SK-N-SH (cell line): ENCODE data around the gene GDF9. TPM values are rescaled to one million over a fixed set of nuclear protein-coding genes. Genes with fewer than 3 reads are reported as not detected.

ENCODE experiments used
- CTCF ChIA-PET: fragments of 300-600, 350-600 bp; formaldehyde crosslinking; extraction: SDS; loops from one replicate; lab custom pipeline; 2021; lab: Yijun Ruan, JAX
- POLR2A ChIA-PET: fragments of 350-600 bp; sonication (Branson Sonifier 250); formaldehyde crosslinking; extraction: SDS; loops from one replicate; lab custom pipeline; 2020; ENCODE audit warnings: antibody characterized with exemption, inconsistent platforms; lab: Yijun Ruan, JAX
- DNase-seq: peaks from one replicate; pipeline ENCODE4 v3.0.0; 2012
- H2AFZ ChIP-seq: fragments of 200-600 bp; sonication (generic); 2 replicates; pipeline ENCODE4 v1.8.1; 2016; ENCODE audit warnings: antibody characterized with exemption, mild to moderate bottlenecking, low read depth
- H3F3A ChIP-seq: fragments of 200-600 bp; sonication (generic); replicated peaks from 2 replicates; pipeline ENCODE3; 2016; ENCODE audit warnings: antibody characterized with exemption, mild to moderate bottlenecking; ENCODE audit not compliant: insufficient read depth
- H3K27ac ChIP-seq, 2 experiments: fragments of 200-500 bp in 1 of 2; fragments of 200-600 bp in 1 of 2; sonication (Bioruptor generic) in 1 of 2; sonication (generic), shearing (Covaris generic) in 1 of 2; 2 replicates each; pipeline versions ENCODE4 v1.5.1 to v1.6.1; 2014 to 2016; ENCODE audit warnings: low read depth in 2 of 2, inconsistent platforms in 1 of 2, low read length in 1 of 2, mild to moderate bottlenecking in 1 of 2, mixed read lengths in 1 of 2
- H3K27me3 ChIP-seq: fragments of 200-600 bp; sonication (generic), shearing (Covaris generic); 2 replicates; pipeline ENCODE4 v1.6.1; 2016; ENCODE audit warnings: mixed run types; ENCODE audit not compliant: insufficient read depth
- H3K36me3 ChIP-seq, 2 experiments: fragments of 200-500 bp in 1 of 2; fragments of 200-600 bp in 1 of 2; sonication (Bioruptor generic) in 1 of 2; sonication (generic) in 1 of 2; replicated peaks in 1 of 2; 2 replicates each; pipeline versions ENCODE3 to v1.5.1; 2014 to 2016; ENCODE audit warnings: low read length in 1 of 2, mild to moderate bottlenecking in 1 of 2; ENCODE audit not compliant: insufficient read depth in 2 of 2, control insufficient read depth in 1 of 2
- H3K4me1 ChIP-seq, 2 experiments: fragments of 200-500 bp in 1 of 2; fragments of 200-600 bp in 1 of 2; sonication (Bioruptor generic) in 1 of 2; sonication (generic), shearing (Covaris generic) in 1 of 2; 2 replicates each; pipeline versions ENCODE4 v1.5.1 to v1.6.1; 2014 to 2016; ENCODE audit warnings: low read depth in 1 of 2, low read length in 1 of 2, mixed run types in 1 of 2; ENCODE audit not compliant: insufficient read depth in 2 of 2, control insufficient read depth in 1 of 2
- H3K4me2 ChIP-seq: fragments of 200-600 bp; sonication (generic), shearing (Covaris generic); 2 replicates; pipeline ENCODE4 v1.6.1; 2017; ENCODE audit warnings: mixed run types
- H3K4me3 ChIP-seq, 2 experiments: fragments of 200-500 bp in 1 of 2; fragments of 200-600 bp in 1 of 2; sonication (Bioruptor generic) in 1 of 2; sonication (generic), shearing (Covaris generic) in 1 of 2; 2 replicates each; pipeline versions ENCODE4 v1.5.1 to v1.8.1; 2014 to 2016; ENCODE audit warnings: low read depth in 2 of 2, inconsistent platforms in 1 of 2, low read length in 1 of 2, mild to moderate bottlenecking in 1 of 2, mixed read lengths in 1 of 2, moderate library complexity in 1 of 2
- H3K79me2 ChIP-seq: fragments of 200-600 bp; sonication (generic); 2 replicates; pipeline ENCODE4 v1.8.1; 2017; ENCODE audit warnings: mild to moderate bottlenecking; ENCODE audit not compliant: insufficient read depth
- H3K9ac ChIP-seq: fragments of 200-600 bp; sonication (generic); 2 replicates; pipeline ENCODE4 v1.6.1; 2017; ENCODE audit warnings: mixed run types
- H3K9me2 ChIP-seq: fragments of 200-600 bp; sonication (generic); 2 replicates; pipeline ENCODE4 v1.6.1; 2017; ENCODE audit warnings: mixed run types
- H3K9me3 ChIP-seq: fragments of 200-600 bp; sonication (generic); 2 replicates; pipeline ENCODE4 v1.6.1; 2017; ENCODE audit warnings: mixed run types, mild to moderate bottlenecking, moderate library complexity
- H4K20me1 ChIP-seq: fragments of 200-600 bp; sonication (generic); 2 replicates; pipeline ENCODE4 v1.6.1; 2017; ENCODE audit warnings: mild to moderate bottlenecking, mixed run types; ENCODE audit not compliant: insufficient read depth
- ELF1 ChIP-seq: IDR thresholded peaks from 2 replicates; pipeline ENCODE4 v1.4.0; 2012
- FOXJ3 ChIP-seq: sonication (generic); formaldehyde crosslinking; IDR thresholded peaks from 2 replicates; pipeline ENCODE4 v1.5.1; 2020; ENCODE audit warnings: mild to moderate bottlenecking, missing genetic modification reagents
- JUND ChIP-seq: IDR thresholded peaks from 2 replicates; pipeline ENCODE4 v1.4.0; 2012
- MEF2A ChIP-seq: IDR thresholded peaks from 2 replicates; pipeline ENCODE4 v1.4.0; 2012; ENCODE audit warnings: low read depth, borderline replicate concordance
- MXI1 ChIP-seq: IDR thresholded peaks from 2 replicates; pipeline ENCODE4 v1.6.1; 2012; ENCODE audit warnings: mild to moderate bottlenecking, low read depth, low read length, improper control_type of control experiment
- NFIC ChIP-seq: IDR thresholded peaks from 2 replicates; pipeline ENCODE4 v1.4.0; 2012; ENCODE audit warnings: borderline replicate concordance
- RCOR1 ChIP-seq: fragments of 150-350 bp; IDR thresholded peaks from 2 replicates; pipeline ENCODE4 v1.6.1; 2017; ENCODE audit warnings: antibody characterized with exemption, low read length
- RFX5 ChIP-seq: IDR thresholded peaks from 2 replicates; pipeline ENCODE4 v1.6.1; 2012; ENCODE audit warnings: mild to moderate bottlenecking, improper control_type of control experiment, low read length
- RXRA ChIP-seq: IDR thresholded peaks from 2 replicates; pipeline ENCODE4 v1.4.0; 2012; ENCODE audit warnings: low read depth, mild to moderate bottlenecking, borderline replicate concordance
- TCF12 ChIP-seq: IDR thresholded peaks from 2 replicates; pipeline ENCODE4 v1.4.0; 2012
- TEAD4 ChIP-seq: IDR thresholded peaks from 2 replicates; pipeline ENCODE4 v1.4.0; 2012; ENCODE audit warnings: mild to moderate bottlenecking, borderline replicate concordance; ENCODE audit not compliant: insufficient read depth
- YY1 ChIP-seq: IDR thresholded peaks from 2 replicates; pipeline ENCODE4 v1.4.0; 2012; ENCODE audit warnings: low read depth, mild to moderate bottlenecking
- WGBS: methylation state at CpG from one replicate; pipeline ENCODE4 v1.1.6; 2017; ENCODE audit warnings: low lambda C conversion rate; 5-methylcytosine and 5-hydroxymethylcytosine counted together
- polyA plus RNA-seq, 3 experiments: library from polyadenylated mRNA; depleted of rRNA; stranded (reverse); fragments of >200 nt; gene quantifications; 2 replicates each; pipeline ENCODE4 v1.2.3, GENCODE V29; 2012
- TF ChIP-seq, protein P1 (sequence below): fragments of 150-350 bp; IDR thresholded peaks from 2 replicates; pipeline ENCODE4 v1.6.1; 2017; ENCODE audit warnings: antibody characterized with exemption, low read length, low read depth, borderline replicate concordance
- TF ChIP-seq, protein P2 (sequence below): IDR thresholded peaks from 2 replicates; pipeline ENCODE4 v1.4.0; 2012; ENCODE audit warnings: low read depth, borderline replicate concordance
- TF ChIP-seq, protein P3 (sequence below): IDR thresholded peaks from 2 replicates; pipeline ENCODE4 v1.4.0; 2012; ENCODE audit warnings: low read depth
- TF ChIP-seq, protein P4 (sequence below): fragments of 200-600 bp; sonication (generic); IDR thresholded peaks from 2 replicates; pipeline ENCODE4 v1.6.1; 2017; ENCODE audit warnings: antibody characterized with exemption, mild to moderate bottlenecking, moderate library complexity
- TF ChIP-seq, protein P5 (sequence below): IDR thresholded peaks from 2 replicates; pipeline ENCODE4; 2012

Gene GDF9
- polyA plus RNA-seq, 1 of the 3 experiments (the other 2 are of a cell fraction) = 0.82 TPM

DNA sequence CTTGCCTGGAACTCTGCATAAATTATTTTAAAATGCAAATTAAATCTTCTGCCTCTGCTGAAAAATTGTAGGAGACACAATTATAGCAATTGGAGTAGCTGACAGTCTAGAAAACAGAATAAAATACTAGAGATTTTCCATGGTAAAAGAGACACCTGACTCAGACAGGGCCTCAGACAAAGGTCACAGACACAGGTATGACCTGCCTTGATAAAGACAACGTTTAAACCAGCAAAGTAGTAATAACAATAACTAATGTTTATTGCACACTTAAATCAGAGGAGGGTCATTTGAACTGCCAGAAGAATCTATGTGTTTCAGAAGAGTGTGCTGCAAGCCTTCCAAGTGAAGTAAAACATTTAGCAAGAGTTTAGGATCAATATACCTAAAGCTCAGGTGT lies 49.3 kb downstream of the GDF9 start:
- no peak overlapping the region for H3K27ac ChIP-seq
- H3K36me3 ChIP-seq = no peaks in the 10 kb centered on the region
- peaks cover 20% of the 10 kb centered on the region for H3F3A ChIP-seq
- H3K4me2 ChIP-seq = no peak overlapping the region
- no peaks in the 10 kb centered on the region for H4K20me1 ChIP-seq
- ChIA-PET POLR2A (no interaction called here), CTCF (interaction anchor here (1.0 to 5.7 kb wide), 6 partner anchors 15 to 291 kb away, joined by 3 to 105 read pairs (median 7); partner anchors contain the start of genes CCNI2 and SHROOM1)
- no peak overlapping the region for H2AFZ ChIP-seq
- peaks cover 0 to 6% of the 10 kb centered on the region in 2 experiments; a peak in 2 of 4 replicates for H3K4me1 ChIP-seq
- H3K4me3 ChIP-seq = no peak overlapping the region
- no peaks in the 10 kb centered on the region for H3K9me2 ChIP-seq
- no peaks in the 10 kb centered on the region for H3K79me2 ChIP-seq
- no peaks in the 10 kb centered on the region for H3K27me3 ChIP-seq
- no peak overlapping the region for H3K9ac ChIP-seq
- DNase-seq = no peak
- no peaks in the 10 kb centered on the region for H3K9me3 ChIP-seq
- WGBS = 36% methylated on average over 1 of the region's 1 CpG
- TF ChIP-seq MXI1 = no peak
- TF ChIP-seq RCOR1 = no peak
- no peak for TF ChIP-seq FOXJ3
- TF ChIP-seq, protein P1, sequence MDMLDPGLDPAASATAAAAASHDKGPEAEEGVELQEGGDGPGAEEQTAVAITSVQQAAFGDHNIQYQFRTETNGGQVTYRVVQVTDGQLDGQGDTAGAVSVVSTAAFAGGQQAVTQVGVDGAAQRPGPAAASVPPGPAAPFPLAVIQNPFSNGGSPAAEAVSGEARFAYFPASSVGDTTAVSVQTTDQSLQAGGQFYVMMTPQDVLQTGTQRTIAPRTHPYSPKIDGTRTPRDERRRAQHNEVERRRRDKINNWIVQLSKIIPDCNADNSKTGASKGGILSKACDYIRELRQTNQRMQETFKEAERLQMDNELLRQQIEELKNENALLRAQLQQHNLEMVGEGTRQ = no peak
- no peak for TF ChIP-seq MEF2A
- no peak for TF ChIP-seq YY1
- no peak for TF ChIP-seq NFIC
- TF ChIP-seq, protein P2, sequence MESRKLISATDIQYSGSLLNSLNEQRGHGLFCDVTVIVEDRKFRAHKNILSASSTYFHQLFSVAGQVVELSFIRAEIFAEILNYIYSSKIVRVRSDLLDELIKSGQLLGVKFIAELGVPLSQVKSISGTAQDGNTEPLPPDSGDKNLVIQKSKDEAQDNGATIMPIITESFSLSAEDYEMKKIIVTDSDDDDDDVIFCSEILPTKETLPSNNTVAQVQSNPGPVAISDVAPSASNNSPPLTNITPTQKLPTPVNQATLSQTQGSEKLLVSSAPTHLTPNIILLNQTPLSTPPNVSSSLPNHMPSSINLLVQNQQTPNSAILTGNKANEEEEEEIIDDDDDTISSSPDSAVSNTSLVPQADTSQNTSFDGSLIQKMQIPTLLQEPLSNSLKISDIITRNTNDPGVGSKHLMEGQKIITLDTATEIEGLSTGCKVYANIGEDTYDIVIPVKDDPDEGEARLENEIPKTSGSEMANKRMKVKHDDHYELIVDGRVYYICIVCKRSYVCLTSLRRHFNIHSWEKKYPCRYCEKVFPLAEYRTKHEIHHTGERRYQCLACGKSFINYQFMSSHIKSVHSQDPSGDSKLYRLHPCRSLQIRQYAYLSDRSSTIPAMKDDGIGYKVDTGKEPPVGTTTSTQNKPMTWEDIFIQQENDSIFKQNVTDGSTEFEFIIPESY = no peak
- no peak for TF ChIP-seq RFX5
- TF ChIP-seq TEAD4 = no peak
- TF ChIP-seq TCF12 = no peak
- TF ChIP-seq, protein P3, sequence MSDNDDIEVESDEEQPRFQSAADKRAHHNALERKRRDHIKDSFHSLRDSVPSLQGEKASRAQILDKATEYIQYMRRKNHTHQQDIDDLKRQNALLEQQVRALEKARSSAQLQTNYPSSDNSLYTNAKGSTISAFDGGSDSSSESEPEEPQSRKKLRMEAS = no peak
- TF ChIP-seq, protein P4, sequence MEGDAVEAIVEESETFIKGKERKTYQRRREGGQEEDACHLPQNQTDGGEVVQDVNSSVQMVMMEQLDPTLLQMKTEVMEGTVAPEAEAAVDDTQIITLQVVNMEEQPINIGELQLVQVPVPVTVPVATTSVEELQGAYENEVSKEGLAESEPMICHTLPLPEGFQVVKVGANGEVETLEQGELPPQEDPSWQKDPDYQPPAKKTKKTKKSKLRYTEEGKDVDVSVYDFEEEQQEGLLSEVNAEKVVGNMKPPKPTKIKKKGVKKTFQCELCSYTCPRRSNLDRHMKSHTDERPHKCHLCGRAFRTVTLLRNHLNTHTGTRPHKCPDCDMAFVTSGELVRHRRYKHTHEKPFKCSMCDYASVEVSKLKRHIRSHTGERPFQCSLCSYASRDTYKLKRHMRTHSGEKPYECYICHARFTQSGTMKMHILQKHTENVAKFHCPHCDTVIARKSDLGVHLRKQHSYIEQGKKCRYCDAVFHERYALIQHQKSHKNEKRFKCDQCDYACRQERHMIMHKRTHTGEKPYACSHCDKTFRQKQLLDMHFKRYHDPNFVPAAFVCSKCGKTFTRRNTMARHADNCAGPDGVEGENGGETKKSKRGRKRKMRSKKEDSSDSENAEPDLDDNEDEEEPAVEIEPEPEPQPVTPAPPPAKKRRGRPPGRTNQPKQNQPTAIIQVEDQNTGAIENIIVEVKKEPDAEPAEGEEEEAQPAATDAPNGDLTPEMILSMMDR = no peak
- TF ChIP-seq RXRA = no peak
- no peak for TF ChIP-seq JUND
- TF ChIP-seq, protein P5, sequence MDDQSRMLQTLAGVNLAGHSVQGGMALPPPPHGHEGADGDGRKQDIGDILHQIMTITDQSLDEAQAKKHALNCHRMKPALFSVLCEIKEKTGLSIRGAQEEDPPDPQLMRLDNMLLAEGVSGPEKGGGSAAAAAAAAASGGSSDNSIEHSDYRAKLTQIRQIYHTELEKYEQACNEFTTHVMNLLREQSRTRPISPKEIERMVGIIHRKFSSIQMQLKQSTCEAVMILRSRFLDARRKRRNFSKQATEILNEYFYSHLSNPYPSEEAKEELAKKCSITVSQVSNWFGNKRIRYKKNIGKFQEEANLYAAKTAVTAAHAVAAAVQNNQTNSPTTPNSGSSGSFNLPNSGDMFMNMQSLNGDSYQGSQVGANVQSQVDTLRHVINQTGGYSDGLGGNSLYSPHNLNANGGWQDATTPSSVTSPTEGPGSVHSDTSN = no peak
- no peak for TF ChIP-seq ELF1
